ENCODE measurements around the gene DYNC2H1.

DYNC2H1 gene

GRCh38 chr11:103480421-103480820 lies 371.2 kb downstream of the DYNC2H1 start:
- Histone ChIP-seq H3K4me3 (ENCODE audit: low read depth in 1 of 2, low read length in 2 of 2) (no peak overlapping the region), H3K36me3 (ENCODE audit: control insufficient read depth in 1 of 2, insufficient read depth in 2 of 2, low read length in 2 of 2) (no peaks in the 10 kb centered on the region), H3K9me3 (ENCODE audit: control insufficient read depth in 1 of 2, low read length in 2 of 2) (no peaks in the 10 kb centered on the region), H3K27ac (ENCODE audit: low read depth, low read length) (no peak overlapping the region), H3K4me1 (ENCODE audit: control insufficient read depth in 1 of 2, insufficient read depth in 2 of 2, low read length in 2 of 2) (no peaks in the 10 kb centered on the region), H3K27me3 (ENCODE audit: control insufficient read depth in 1 of 2, insufficient read depth in 2 of 2, low read length in 2 of 2) (no peaks in the 10 kb centered on the region), H3K9ac (ENCODE audit: low read depth in 1 of 2, low read length in 2 of 2) (no peak overlapping the region)

GRCh38 chr11:103483996-103484395 lies 374.8 kb downstream of the DYNC2H1 start:
- Histone ChIP-seq H3K9me3 (ENCODE audit: control insufficient read depth in 1 of 2, low read length in 2 of 2) (no peaks in the 10 kb centered on the region), H3K27me3 (ENCODE audit: control insufficient read depth in 1 of 2, insufficient read depth in 2 of 2, low read length in 2 of 2) (no peaks in the 10 kb centered on the region), H3K27ac (ENCODE audit: low read depth, low read length) (no peak overlapping the region), H3K4me3 (ENCODE audit: low read depth in 1 of 2, low read length in 2 of 2) (no peak overlapping the region), H3K9ac (ENCODE audit: low read depth in 1 of 2, low read length in 2 of 2) (no peak overlapping the region), H3K4me1 (ENCODE audit: control insufficient read depth in 1 of 2, insufficient read depth in 2 of 2, low read length in 2 of 2) (no peaks in the 10 kb centered on the region), H3K36me3 (ENCODE audit: control insufficient read depth in 1 of 2, insufficient read depth in 2 of 2, low read length in 2 of 2) (no peaks in the 10 kb centered on the region)

DNA sequence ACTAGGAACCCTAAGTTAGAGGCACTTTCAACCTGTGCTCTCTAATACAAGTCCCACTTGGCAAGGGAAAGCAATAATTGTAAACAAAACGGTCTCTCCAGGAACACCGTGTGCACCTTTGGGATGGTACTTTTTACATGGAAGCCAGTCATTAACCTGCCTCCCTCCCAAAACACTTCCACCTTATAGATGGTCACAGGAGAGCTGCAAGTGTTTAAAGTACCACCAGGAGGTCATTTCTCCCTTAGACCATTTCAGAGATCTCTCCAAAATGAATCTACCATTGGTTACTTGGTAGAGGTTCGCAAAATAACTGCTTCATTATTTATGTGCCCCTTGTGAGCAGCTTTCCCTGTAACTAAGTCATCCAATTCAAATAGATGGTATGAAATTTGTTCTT lies 375.3 kb downstream of the DYNC2H1 start:
- no peak overlapping the region for H3K27ac ChIP-seq (ENCODE audit: low read depth, low read length)
- H3K27me3 ChIP-seq (ENCODE audit: control insufficient read depth in 1 of 2, insufficient read depth in 2 of 2, low read length in 2 of 2), result no peaks in the 10 kb centered on the region

GRCh38 chr11:103486604-103487003 lies 377.4 kb downstream of the DYNC2H1 start:
- Histone ChIP-seq H3K36me3 (ENCODE audit: control insufficient read depth in 1 of 2, insufficient read depth in 2 of 2, low read length in 2 of 2) (no peaks in the 10 kb centered on the region), H3K27me3 (ENCODE audit: control insufficient read depth in 1 of 2, insufficient read depth in 2 of 2, low read length in 2 of 2) (no peaks in the 10 kb centered on the region), H3K9ac (ENCODE audit: low read depth in 1 of 2, low read length in 2 of 2) (no peak overlapping the region), H3K27ac (ENCODE audit: low read depth, low read length) (no peak overlapping the region), H3K9me3 (ENCODE audit: control insufficient read depth in 1 of 2, low read length in 2 of 2) (no peaks in the 10 kb centered on the region), H3K4me3 (ENCODE audit: low read depth in 1 of 2, low read length in 2 of 2) (no peak overlapping the region), H3K4me1 (ENCODE audit: control insufficient read depth in 1 of 2, insufficient read depth in 2 of 2, low read length in 2 of 2) (no peaks in the 10 kb centered on the region)

More for the DNA sequence above, 375.3 kb downstream of the DYNC2H1 start:
- no peak overlapping the region for H3K9ac ChIP-seq (ENCODE audit: low read depth in 1 of 2, low read length in 2 of 2)
- H3K4me3 ChIP-seq (ENCODE audit: low read depth in 1 of 2, low read length in 2 of 2), result no peak overlapping the region
- H3K36me3 ChIP-seq (ENCODE audit: control insufficient read depth in 1 of 2, insufficient read depth in 2 of 2, low read length in 2 of 2), result no peaks in the 10 kb centered on the region
- no peaks in the 10 kb centered on the region for H3K9me3 ChIP-seq (ENCODE audit: control insufficient read depth in 1 of 2, low read length in 2 of 2)
- H3K4me1 ChIP-seq (ENCODE audit: control insufficient read depth in 1 of 2, insufficient read depth in 2 of 2, low read length in 2 of 2), result no peaks in the 10 kb centered on the region

GRCh38 chr11:103487113-103487512 lies 377.9 kb downstream of the DYNC2H1 start:
- Histone ChIP-seq H3K36me3 (ENCODE audit: control insufficient read depth in 1 of 2, insufficient read depth in 2 of 2, low read length in 2 of 2) (no peaks in the 10 kb centered on the region), H3K9me3 (ENCODE audit: control insufficient read depth in 1 of 2, low read length in 2 of 2) (no peaks in the 10 kb centered on the region), H3K9ac (ENCODE audit: low read depth in 1 of 2, low read length in 2 of 2) (no peak overlapping the region), H3K27ac (ENCODE audit: low read depth, low read length) (no peak overlapping the region), H3K27me3 (ENCODE audit: control insufficient read depth in 1 of 2, insufficient read depth in 2 of 2, low read length in 2 of 2) (no peaks in the 10 kb centered on the region), H3K4me3 (ENCODE audit: low read depth in 1 of 2, low read length in 2 of 2) (no peak overlapping the region), H3K4me1 (ENCODE audit: control insufficient read depth in 1 of 2, insufficient read depth in 2 of 2, low read length in 2 of 2) (no peaks in the 10 kb centered on the region)

- H3K27me3 ChIP-seq (ENCODE audit: control insufficient read depth in 1 of 2, insufficient read depth in 2 of 2, low read length in 2 of 2), result no peaks in the 10 kb centered on the region
- no peak overlapping the region for H3K9ac ChIP-seq (ENCODE audit: low read depth in 1 of 2, low read length in 2 of 2)
- no peak overlapping the region for H3K4me3 ChIP-seq (ENCODE audit: low read depth in 1 of 2, low read length in 2 of 2)
- no peaks in the 10 kb centered on the region for H3K4me1 ChIP-seq (ENCODE audit: control insufficient read depth in 1 of 2, insufficient read depth in 2 of 2, low read length in 2 of 2)
- no peaks in the 10 kb centered on the region for H3K36me3 ChIP-seq (ENCODE audit: control insufficient read depth in 1 of 2, insufficient read depth in 2 of 2, low read length in 2 of 2)
- H3K9me3 ChIP-seq (ENCODE audit: control insufficient read depth in 1 of 2, low read length in 2 of 2), result no peaks in the 10 kb centered on the region
- no peak overlapping the region for H3K27ac ChIP-seq (ENCODE audit: low read depth, low read length)
These were observed 378.8 kb downstream of the DYNC2H1 start for GRCh38 chr11:103488031-103488461.

DNA sequence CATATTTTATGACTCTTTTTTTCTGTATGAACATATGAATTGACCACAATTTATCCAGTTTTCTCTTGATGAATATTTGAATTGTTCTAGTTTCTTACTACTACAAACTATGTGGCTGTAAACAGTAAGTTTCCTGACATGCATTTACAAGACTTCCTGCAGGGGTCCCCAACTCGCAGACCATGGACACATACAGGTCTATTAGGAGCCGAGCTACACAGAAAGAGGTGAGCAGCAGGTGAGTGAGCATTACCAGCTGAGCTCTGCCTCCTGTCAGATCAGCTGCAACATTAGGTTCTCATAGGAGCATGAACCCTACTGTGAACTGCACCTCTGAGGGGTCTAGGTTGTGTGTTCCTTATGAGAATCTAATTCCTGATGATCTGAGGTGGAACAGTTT lies 379.4 kb downstream of the DYNC2H1 start:
- H3K4me3 ChIP-seq (ENCODE audit: low read depth in 1 of 2, low read length in 2 of 2), result no peak overlapping the region
- no peaks in the 10 kb centered on the region for H3K36me3 ChIP-seq (ENCODE audit: control insufficient read depth in 1 of 2, insufficient read depth in 2 of 2, low read length in 2 of 2)
- no peak overlapping the region for H3K9ac ChIP-seq (ENCODE audit: low read depth in 1 of 2, low read length in 2 of 2)
- H3K27me3 ChIP-seq (ENCODE audit: control insufficient read depth in 1 of 2, insufficient read depth in 2 of 2, low read length in 2 of 2), result no peaks in the 10 kb centered on the region
- no peaks in the 10 kb centered on the region for H3K9me3 ChIP-seq (ENCODE audit: control insufficient read depth in 1 of 2, low read length in 2 of 2)
- no peaks in the 10 kb centered on the region for H3K4me1 ChIP-seq (ENCODE audit: control insufficient read depth in 1 of 2, insufficient read depth in 2 of 2, low read length in 2 of 2)
- no peak overlapping the region for H3K27ac ChIP-seq (ENCODE audit: low read depth, low read length)

DNA sequence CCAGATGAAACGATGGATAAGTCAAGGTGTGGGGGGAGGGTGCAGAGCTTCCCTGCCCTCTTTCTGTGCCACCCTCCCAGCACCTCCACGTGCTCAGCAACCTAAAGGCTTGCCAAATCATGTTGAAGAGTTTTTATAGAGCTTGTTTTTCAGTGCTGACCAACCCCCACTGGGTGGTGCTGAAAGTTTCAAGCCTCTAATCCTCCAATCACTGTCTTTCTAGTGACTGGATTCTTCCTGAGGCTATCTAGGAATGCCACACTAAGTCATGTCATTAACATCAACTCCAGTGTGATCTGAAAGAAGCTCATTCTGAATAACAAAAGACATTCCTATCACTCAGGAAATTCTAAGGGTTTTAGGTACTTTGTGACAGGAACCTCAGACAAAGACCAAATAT lies 382.6 kb downstream of the DYNC2H1 start:
- H3K4me1 ChIP-seq (ENCODE audit: control insufficient read depth in 1 of 2, insufficient read depth in 2 of 2, low read length in 2 of 2), result no peaks in the 10 kb centered on the region
- H3K4me3 ChIP-seq (ENCODE audit: low read depth in 1 of 2, low read length in 2 of 2), result no peak overlapping the region
- H3K27ac ChIP-seq (ENCODE audit: low read depth, low read length), result no peak overlapping the region
- no peaks in the 10 kb centered on the region for H3K27me3 ChIP-seq (ENCODE audit: control insufficient read depth in 1 of 2, insufficient read depth in 2 of 2, low read length in 2 of 2)
- no peaks in the 10 kb centered on the region for H3K36me3 ChIP-seq (ENCODE audit: control insufficient read depth in 1 of 2, insufficient read depth in 2 of 2, low read length in 2 of 2)
- no peak overlapping the region for H3K9ac ChIP-seq (ENCODE audit: low read depth in 1 of 2, low read length in 2 of 2)
- H3K9me3 ChIP-seq (ENCODE audit: control insufficient read depth in 1 of 2, low read length in 2 of 2), result no peaks in the 10 kb centered on the region

DNA sequence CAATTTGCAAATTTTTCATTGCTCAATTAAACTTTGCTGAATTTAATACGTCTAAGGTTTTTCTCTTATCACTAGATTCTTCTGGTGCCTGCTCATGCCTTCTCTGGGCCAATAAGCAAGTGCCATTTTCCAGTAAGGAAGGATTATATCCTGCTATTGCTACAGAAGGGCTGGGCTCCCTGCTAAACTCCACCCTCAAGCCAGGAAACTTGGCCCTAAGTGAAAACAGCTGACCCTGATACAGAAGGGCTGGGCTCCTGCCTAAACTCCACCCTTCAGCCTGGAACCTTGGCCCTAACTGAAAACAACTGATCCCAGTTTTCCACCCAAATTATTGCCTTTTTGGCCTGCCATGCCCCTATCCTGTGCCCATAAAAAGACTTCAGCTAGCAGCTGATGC lies 385.3 kb downstream of the DYNC2H1 start:
- Histone ChIP-seq H3K4me1 (ENCODE audit: control insufficient read depth in 1 of 2, insufficient read depth in 2 of 2, low read length in 2 of 2) (no peaks in the 10 kb centered on the region), H3K9me3 (ENCODE audit: control insufficient read depth in 1 of 2, low read length in 2 of 2) (no peaks in the 10 kb centered on the region), H3K36me3 (ENCODE audit: control insufficient read depth in 1 of 2, insufficient read depth in 2 of 2, low read length in 2 of 2) (no peaks in the 10 kb centered on the region), H3K27ac (ENCODE audit: low read depth, low read length) (no peak overlapping the region), H3K27me3 (ENCODE audit: control insufficient read depth in 1 of 2, insufficient read depth in 2 of 2, low read length in 2 of 2) (no peaks in the 10 kb centered on the region), H3K9ac (ENCODE audit: low read depth in 1 of 2, low read length in 2 of 2) (no peak overlapping the region), H3K4me3 (ENCODE audit: low read depth in 1 of 2, low read length in 2 of 2) (no peak overlapping the region)

DNA sequence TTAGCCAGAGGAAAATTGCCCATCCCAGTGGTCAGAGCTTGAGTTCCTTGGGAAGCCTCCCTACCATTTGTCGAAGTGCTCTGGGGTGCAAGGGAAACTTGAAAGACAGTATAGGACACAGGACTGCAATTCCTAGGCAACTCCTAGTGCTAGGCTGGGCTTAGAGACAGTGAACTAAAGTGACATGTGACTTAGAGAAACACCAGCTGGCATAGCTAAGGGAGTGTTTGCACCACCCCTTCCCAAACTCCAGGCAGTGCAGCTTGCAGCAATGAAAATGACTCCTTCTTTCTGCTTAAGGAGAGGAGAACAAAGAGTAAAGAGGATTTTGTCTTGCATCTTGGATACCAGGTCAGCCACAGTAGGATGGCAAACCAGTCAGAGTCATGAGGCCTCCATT lies 388.0 kb downstream of the DYNC2H1 start:
- H3K4me3 ChIP-seq (ENCODE audit: low read depth in 1 of 2, low read length in 2 of 2), result no peak overlapping the region
- no peaks in the 10 kb centered on the region for H3K27me3 ChIP-seq (ENCODE audit: control insufficient read depth in 1 of 2, insufficient read depth in 2 of 2, low read length in 2 of 2)
- H3K36me3 ChIP-seq (ENCODE audit: control insufficient read depth in 1 of 2, insufficient read depth in 2 of 2, low read length in 2 of 2), result no peaks in the 10 kb centered on the region
- H3K4me1 ChIP-seq (ENCODE audit: control insufficient read depth in 1 of 2, insufficient read depth in 2 of 2, low read length in 2 of 2), result no peaks in the 10 kb centered on the region
- H3K9ac ChIP-seq (ENCODE audit: low read depth in 1 of 2, low read length in 2 of 2), result no peak overlapping the region
- H3K27ac ChIP-seq (ENCODE audit: low read depth, low read length), result no peak overlapping the region
- no peaks in the 10 kb centered on the region for H3K9me3 ChIP-seq (ENCODE audit: control insufficient read depth in 1 of 2, low read length in 2 of 2)

DNA sequence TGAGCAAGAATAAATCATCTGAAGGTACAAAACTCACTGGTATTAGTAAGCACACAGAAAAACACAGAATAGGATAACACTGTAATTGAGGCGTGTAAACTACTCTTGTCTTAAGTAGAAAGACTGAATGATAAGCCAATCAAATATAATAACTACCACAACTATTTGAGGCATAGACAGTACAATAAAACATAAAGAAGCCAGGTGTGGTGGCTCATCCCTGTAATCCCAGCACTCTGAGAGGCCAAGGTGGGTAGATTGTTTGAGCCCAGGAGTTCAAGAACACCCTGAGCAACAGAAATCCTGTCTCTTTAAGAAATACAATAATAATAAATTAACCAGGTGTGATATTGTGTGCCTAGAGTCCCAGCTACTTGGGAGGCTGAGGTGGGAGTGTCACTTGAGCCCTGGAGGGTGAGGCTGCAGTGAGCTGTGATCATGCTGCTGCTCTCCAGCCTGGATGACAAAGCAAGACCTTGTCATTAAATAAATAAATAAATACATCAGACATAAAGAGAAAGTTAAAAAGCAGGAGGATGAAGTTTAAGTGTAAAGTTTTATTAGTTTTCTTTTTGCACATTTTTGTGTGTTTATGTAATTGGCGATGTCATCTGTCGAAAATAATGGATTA lies 390.6 kb downstream of the DYNC2H1 start:
- Histone ChIP-seq H3K27ac (ENCODE audit: low read depth, low read length) (no peak overlapping the region), H3K9me3 (ENCODE audit: control insufficient read depth in 1 of 2, low read length in 2 of 2) (no peaks in the 10 kb centered on the region), H3K36me3 (ENCODE audit: control insufficient read depth in 1 of 2, insufficient read depth in 2 of 2, low read length in 2 of 2) (no peaks in the 10 kb centered on the region), H3K27me3 (ENCODE audit: control insufficient read depth in 1 of 2, insufficient read depth in 2 of 2, low read length in 2 of 2) (no peaks in the 10 kb centered on the region), H3K9ac (ENCODE audit: low read depth in 1 of 2, low read length in 2 of 2) (no peak overlapping the region), H3K4me3 (ENCODE audit: low read depth in 1 of 2, low read length in 2 of 2) (no peak overlapping the region), H3K4me1 (ENCODE audit: control insufficient read depth in 1 of 2, insufficient read depth in 2 of 2, low read length in 2 of 2) (no peaks in the 10 kb centered on the region)

All from duodenal mucosa (tissue), 2 donors.